HG03135 (cell line): ENCODE data around the gene MTF1.

Experiments
- ATAC-seq: cut with Tn5 transposase; IDR thresholded peaks from one replicate; pipeline ENCODE4 v1.9.1; 2021; ENCODE audit warnings: mild to moderate bottlenecking, moderate library complexity; ENCODE audit not compliant: unreplicated experiment

MTF1 gene

DNA sequence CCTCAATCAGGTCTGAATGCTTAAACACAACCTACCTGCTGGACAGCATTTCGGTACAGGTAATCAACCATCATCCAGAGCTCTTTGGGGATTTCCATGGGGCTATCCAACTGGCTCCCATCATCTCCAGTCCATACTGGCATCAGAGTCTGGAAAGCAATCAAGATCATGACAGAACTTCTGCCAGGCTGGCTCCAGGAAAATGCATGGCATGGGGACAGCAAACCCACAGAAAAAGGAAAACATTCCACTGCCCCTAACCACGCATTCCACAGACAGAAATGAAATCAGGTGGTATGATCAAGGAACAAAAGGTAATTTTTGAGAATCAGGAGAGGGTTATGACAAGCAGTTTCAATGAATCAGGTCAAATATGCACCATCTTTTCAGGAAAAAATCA, 9.1 kb upstream of the MTF1 start:
- no peak for ATAC-seq

DNA sequence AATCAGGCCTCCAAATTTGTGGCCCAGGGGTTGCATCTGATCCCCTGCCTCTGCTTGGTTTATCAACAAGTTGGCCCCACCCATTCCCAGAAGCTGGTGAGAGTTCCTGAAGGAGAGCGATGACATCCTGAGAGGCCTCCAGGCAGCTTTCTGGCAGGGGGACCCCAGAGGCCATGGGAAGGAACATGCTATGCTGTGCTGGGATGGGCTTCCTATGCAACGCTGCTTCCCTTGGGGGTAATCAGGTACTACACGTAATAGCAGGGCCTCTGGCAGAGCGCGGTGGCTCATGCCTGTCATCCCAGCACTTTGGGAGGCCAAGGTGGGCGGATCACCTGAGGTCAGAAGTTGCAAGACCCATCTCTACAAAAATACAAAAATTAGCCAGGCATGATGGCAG, 8.4 kb upstream of the MTF1 start:
- ATAC-seq: no peak

DNA sequence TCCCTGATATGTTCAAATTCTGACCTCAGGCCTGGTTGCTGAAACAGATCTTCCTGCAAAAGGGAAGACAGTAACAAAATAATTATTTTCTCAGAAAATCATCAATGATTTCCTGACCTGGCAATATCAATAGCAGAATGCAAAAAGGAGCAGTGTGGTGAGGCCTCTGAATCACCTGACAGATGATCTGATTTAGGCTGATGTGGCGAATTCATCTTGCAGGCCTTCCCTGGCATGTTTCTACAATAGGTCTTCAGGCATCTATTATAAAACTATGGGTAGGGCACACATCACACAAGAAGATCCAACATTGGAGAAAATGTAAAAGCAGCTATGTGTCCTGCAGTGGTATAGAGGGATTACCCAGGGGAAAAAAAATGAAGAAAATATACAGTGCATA, 7.1 kb upstream of the MTF1 start:
- ATAC-seq: no peak

DNA sequence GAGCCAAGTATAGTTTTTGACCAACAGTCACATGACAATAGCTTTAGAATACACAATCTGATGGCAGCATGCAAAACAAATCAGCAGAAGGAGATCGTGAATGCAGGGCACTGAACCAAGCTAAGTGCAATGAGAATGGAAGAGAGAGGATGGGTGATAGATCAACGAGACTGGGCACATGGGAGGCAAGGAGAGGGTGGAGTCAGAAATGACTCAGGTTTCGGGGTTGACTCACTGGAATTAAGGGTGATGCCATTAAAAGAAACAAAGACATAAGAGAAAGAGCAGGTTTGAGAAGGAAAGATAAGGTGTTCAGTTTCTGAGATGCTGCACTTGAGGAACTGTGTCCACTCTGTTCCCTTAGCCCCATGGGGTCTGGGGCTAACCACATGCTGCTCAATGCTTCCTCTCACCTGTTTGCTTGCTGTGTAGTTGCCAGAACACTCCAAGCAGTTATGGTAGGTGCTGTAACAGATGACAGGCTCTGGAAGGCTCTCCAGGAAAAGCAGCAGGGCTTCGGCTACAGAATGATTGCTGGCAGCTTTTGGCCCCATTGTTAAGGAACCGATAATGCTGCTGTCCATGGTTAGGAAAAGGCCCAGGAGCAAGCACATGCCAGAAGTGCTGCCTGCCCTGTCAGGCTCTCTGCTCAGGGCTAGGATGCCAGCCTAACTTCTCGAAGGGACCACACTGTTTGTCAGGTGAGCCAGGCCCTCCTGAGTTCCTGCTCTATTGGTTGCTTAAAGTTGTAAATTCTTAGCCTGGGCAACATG, 6.1 kb upstream of the MTF1 start:
- ATAC-seq: no peak

GRCh38 chr1:37862330-37862729, 2.9 kb upstream of the MTF1 start:
- ATAC-seq: no peak

GRCh38 chr1:37861151-37861550, 1.8 kb upstream of the MTF1 start:
- no peak for ATAC-seq

DNA sequence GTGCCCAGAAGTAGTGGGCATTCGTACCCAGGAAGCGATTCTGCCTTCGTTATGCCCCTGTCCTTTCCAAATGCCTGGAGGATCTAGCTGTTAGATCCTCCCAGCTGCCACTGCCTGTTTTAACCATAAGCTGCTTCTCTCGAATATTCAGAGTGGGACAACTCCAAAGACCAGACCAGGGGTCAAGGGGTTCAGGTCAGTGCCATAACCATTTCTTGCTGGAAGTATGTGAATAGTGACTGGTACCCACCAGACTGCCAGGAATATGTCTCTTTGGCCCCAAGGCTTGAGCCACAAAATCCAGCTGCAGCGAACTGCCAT, 914 bp upstream of the MTF1 start:
- ATAC-seq: no peak

DNA sequence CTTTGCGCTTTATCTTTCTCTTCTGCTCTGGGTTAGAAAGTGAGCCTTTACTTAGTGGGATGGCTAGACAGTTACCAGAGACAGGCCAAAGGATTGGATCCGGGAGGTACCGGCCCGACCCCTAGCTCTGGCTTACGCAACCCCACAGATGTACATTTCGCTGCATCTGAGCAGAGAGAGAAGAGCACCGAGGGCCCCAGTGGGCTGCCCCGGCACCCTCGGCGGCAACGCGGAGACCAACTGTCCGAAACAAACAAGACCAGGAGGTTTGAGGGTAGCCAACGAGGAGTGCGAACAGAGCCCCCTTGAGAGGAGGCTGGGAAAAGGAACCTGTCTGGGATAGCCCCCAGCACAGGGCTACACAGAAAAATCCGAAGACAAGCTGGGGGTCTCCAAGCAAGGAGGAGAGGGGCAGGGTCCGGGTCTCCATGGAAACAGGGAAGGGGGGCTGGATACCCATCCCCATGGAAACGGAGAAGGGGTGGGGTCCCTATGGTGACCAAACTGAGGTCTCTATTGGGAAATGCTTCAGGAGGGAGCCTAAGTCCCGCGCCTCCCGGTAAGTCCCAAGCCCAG, 373 bp downstream of the MTF1 start:
- ATAC-seq: peak; percentile 13

GRCh38 chr1:37854406-37854805, 5.0 kb downstream of the MTF1 start:
- ATAC-seq: no peak

DNA sequence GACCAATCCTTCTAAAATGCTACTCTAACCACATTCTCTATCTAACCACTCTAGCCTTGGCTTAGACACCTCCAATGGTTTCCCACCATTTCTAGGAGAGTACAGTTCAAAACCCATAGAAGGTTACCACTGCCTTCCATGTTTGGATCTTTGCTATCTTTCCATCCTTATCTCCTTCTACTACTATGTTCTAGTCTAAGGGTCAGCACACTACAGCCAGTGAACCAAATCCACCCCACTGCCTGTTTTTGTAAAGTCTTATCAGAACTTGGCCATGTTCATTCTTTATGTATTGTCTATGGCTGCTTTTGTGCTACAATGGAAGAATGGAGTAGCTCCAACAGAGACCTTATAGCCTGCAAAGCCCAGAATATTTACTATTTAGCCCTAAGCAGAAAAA, 6.2 kb downstream of the MTF1 start:
- no peak for ATAC-seq

DNA sequence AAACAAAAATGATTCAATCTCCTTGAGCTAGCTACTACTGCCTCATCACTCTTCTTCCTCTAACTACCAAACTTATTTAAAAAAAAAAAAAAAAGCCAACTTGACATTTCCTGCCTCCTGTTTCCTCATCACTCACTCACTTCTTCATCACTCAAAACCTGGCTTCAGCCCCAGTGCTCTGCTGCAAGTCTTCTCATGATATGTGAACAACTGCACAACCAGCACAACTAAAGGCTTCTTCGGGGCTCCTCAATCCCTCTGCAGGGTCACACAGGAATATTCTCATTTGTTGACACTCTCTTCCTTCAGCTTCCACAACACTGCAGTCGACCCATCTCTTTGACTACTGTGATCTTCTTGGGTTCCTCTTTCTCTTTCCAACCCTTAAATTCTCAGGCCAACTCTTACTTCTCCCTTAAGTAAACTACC, 7.6 kb downstream of the MTF1 start:
- ATAC-seq: no peak

DNA sequence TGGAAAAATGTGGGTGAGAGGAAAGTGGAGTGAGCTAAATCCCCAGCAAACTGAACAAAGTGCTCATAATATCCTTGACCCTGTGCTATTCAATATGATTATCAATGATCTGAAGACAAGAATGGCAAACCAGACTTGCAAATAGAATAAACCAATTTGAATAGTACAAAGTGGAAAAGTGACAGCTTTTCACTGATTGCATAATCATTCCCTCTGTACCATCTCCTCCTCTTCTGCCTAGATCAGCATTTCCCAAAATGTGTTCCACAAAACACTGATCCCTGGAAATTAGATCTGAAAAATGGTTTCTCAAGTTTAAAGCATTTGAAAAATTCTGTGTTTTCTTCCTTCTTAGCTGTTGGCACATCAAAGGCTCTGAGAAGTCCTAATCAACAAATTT, 8.1 kb downstream of the MTF1 start:
- no peak for ATAC-seq

DNA sequence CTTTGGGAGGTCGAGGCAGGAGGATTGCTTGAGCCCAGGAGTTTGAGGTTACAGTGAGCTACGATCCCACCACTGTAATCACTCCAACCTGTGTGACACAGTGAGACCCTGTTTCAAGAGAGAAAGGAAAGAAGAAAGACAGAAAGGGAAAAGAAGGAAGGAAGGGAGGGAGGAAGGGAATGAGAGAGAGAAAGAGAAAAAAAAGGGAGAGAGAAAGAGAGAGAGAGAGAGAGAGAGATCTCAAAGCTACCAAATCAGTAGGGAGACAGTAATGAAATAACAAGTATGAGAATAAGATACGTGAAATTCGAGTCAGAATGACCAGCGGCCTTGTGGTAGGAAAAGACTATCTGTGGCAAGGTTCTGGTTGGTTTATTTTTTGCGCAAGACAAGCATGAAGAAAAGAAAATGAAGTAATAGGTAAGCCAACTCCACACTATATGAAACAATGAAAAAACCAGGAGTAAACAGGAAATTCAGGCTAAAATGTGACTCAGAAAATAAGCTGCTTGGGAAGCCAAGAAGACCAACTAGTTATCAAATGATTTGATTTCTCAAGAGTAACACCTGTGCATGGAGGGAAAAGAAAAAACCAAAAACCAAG, 8.9 kb downstream of the MTF1 start:
- ATAC-seq: no peak

DNA sequence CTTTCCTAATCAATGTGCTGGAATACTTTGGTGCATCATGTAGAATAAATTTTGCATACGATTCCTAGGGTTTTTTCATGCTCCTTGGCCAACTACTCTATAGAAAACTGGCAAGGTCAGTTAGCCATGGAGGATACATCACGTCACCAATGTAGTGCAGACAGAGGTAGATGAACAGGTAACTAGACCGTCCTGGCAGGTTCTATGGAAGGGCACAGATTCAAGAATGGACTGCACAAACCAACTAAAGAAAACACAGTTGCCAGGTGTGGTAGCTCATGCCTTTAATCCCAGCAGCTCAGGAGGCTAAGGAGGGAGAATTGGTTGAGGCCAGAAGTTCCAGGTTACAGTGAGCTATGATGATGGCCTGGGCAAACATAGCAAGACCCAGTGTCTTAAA, 9.9 kb downstream of the MTF1 start:
- ATAC-seq: no peak

DNA sequence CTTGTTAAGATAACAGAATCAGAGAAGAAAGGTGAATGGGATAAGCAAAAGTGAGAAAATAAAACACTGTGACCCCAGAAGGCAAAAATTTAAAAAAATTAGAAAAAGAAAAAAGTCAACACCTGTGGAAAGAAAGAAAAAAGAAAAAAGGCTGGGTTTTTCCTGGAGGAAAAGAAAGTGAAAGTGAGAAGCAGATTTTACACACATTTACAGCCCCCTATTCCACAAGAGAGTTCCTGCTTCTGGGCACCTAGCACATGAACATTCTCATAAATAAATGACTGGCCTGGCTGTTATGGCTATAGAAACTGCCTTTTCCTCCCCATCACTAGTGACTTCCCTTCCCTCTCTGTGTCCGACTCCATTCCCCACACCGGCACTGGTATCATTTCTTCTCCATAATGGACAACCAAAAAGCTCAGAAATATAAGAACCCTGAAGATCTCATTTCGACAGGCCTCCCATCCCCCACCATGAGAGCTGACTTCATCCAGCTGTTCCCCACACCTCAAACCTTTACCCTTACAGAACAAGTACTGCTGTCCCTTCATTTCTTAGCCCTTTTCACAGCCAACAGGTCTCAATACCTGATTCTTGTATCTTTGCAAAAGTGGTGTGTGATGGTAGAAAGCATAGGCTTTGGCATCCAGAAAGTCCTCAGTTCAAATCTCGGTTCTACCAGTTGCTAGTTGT, 12.6 kb downstream of the MTF1 start:
- no peak for ATAC-seq

DNA sequence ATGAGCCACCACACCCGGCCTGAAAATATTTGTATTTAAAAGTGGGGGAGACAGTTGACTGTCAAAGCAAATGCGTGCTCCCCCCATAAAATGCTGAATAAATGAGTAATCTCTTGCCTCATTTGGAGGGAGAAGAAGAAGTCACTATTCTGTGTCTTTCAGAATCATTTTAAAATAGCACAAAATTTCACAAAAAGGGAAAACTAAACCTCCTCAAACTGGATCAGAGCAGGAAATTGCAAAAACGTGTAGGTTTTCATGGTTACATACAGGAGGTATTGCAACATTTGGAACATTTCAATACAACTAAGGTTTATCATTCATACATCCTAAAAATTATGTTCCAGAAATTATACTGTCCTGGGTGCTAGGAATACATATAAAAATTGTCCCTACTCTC, 13.6 kb downstream of the MTF1 start:
- ATAC-seq: no peak

- ATAC-seq: no peak
Observed at GRCh38 chr1:37845049-37845646, 14.2 kb downstream of the MTF1 start.

DNA sequence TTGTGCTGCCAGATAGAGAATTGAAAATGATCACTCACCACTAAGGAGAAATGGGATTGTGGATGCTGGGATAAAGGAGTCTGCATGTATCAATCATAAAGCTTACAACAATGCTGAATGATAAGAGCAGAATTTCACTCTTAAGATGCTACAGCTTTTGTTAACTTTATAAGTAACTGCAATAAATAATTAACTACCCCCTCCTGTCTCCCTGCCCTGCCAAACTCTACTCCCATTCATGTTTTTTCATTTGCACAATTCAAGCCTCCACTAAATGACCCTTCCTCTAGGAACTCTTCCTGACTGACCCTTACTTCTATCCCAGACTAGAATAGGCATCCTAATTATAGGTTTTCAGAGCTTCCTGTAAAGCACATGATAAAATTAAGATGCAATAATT, 14.9 kb downstream of the MTF1 start:
- ATAC-seq: no peak

GRCh38 chr1:37841652-37842051, 17.7 kb downstream of the MTF1 start:
- no peak for ATAC-seq

- no peak for ATAC-seq
Observed at GRCh38 chr1:37840711-37841110, 18.7 kb downstream of the MTF1 start.

- ATAC-seq: no peak
Observed at GRCh38 chr1:37839676-37840075, 19.7 kb downstream of the MTF1 start.

DNA sequence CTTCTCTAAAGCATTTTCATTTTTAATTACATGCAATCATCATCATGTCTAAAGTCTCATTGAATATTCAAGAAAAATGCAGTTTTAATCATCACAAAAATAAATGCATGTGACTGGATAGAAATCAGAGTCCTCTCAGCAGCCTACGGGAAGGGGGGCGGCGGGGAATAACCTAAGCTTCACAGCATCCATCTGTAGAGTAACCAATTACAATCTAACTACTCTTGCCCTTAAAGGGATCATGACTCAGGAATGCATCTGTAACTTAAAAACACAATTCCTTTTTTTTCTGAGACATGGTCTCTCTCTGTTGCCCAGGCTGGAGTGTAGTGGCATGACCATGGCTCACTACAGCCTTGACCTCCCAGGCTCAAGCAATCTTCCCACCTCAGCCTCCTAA, 22.6 kb downstream of the MTF1 start:
- no peak for ATAC-seq
